GM13977 (cell line): ENCODE data around the gene DPY30.
"Not testable (repeated sequence)": the region's sequence is repeated elsewhere in the genome, so short reads cannot be mapped to it uniquely, and the experiment has no call there.

Source experiments
- DNase-seq: peaks from one replicate; pipeline ENCODE4 v3.0.0; 2012; ENCODE audit warnings: low spot score
- in situ Hi-C: fragments of 300-500 bp; cut with MboI; formaldehyde crosslinking; loops from one replicate; pipeline ENCODE4 v1.12.0; 2022; ENCODE audit warnings: low sequenced_read_pairs, low pct_unique_long_range_greater_than_20kb, mixed read lengths, inconsistent platforms; ENCODE audit not compliant: unreplicated experiment
- TF ChIP-seq, protein P1 (sequence below): IDR thresholded peaks from 2 replicates; pipeline ENCODE4 v1.5.1; 2012; ENCODE audit warnings: mild to moderate bottlenecking, control low read depth; ENCODE audit not compliant: insufficient read depth; ENCODE audit errors: extremely low read depth, missing control alignments

Gene DPY30

DNA sequence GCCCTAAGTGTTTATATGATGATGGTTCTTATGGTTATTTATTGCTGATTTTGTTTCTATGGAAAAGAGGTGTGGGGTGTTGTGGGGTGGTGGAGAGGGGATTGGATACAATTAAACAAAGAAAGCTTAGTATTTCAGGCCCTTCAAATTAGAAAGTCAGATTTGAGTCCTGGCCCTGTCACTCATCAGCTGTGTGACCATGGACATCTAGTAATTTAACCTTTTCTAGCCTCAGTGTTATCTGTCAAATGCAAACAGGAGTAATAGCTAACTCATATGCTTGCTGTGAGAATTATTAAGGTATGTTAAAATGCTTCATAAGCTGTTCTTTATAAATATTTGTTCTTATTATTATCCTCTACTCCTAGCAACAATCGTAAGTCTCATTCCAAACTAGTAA lies 26.7 kb downstream of the DPY30 start:
- no peak for DNase-seq
- in situ Hi-C loops, result no loop called here
- TF ChIP-seq, protein P1, sequence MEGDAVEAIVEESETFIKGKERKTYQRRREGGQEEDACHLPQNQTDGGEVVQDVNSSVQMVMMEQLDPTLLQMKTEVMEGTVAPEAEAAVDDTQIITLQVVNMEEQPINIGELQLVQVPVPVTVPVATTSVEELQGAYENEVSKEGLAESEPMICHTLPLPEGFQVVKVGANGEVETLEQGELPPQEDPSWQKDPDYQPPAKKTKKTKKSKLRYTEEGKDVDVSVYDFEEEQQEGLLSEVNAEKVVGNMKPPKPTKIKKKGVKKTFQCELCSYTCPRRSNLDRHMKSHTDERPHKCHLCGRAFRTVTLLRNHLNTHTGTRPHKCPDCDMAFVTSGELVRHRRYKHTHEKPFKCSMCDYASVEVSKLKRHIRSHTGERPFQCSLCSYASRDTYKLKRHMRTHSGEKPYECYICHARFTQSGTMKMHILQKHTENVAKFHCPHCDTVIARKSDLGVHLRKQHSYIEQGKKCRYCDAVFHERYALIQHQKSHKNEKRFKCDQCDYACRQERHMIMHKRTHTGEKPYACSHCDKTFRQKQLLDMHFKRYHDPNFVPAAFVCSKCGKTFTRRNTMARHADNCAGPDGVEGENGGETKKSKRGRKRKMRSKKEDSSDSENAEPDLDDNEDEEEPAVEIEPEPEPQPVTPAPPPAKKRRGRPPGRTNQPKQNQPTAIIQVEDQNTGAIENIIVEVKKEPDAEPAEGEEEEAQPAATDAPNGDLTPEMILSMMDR, result no peak

DNA sequence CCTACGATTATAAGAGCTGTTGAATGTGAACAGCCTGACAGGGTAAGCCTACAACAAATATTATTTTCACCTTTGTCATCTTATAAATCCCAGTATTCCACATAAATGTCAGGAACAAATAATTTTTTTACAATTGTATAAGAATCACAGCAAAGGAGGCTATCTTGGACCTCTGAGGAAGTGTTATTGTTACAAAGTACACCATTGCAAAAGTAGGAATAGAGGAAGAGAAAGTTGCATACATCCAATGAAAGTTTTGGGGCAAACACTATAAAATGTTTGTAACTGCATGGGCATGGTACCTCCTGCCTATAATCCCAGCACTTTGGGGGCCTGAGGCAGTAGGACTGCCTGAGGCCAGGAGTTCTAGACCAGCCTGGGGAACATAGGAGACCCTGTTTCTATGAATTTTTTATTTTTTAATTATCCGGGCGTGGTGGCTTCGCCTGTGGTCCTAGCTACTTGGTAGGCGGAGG lies 28.1 kb downstream of the DPY30 start:
- DNase-seq, result peak; percentile 29
- in situ Hi-C loops, result no loop called here
- TF ChIP-seq, protein P1, result no peak

DNA sequence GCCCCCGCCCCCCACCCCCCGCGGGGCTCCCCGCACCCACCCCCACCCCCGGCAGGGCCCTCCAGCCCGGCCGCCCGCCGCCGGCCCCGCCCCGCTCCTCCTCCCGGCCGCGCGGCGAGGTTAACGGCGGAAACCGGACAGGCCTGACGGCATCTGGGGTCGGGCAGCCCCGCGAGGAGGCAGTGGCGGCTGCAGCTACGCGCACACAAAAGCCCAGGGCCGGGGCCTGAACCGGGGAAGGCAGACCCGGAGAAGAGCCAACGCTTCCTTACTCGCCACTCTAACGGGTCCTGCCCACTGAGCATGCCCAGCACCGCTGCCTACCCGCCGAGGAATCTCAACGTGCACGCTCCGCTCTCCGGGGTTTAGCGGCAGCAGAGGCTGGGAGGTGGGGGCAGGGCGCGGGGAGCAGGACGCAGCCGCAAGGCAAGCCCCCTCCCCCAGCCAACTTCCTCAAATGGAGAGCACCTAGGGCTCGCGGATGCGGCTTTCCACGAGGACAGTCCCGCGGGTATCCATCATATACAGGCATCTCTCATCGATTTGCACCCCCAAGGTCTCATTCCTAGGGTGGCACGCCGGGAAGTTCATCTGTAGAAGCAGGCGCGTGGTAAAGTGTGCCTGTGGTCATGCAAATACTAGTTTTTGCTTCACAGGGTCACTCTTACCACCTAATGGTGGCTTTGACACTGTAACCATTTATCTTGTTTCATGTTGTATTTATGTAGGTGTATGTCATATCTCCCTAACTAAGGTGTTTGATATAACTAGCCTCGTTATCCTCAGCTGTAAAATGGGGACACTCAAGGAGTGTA lies 28.7 kb downstream of the DPY30 start, which contains the start of gene MEMO1:
MEMO1 (minus strand) TSS at position 339 of the 815 bp plus-strand sequence. CDS start 761 bp downstream, outside the sequence.
- peak; percentile 92 for DNase-seq
- TF ChIP-seq, protein P1, result no peak
- in situ Hi-C loops, result no loop called here

DNA sequence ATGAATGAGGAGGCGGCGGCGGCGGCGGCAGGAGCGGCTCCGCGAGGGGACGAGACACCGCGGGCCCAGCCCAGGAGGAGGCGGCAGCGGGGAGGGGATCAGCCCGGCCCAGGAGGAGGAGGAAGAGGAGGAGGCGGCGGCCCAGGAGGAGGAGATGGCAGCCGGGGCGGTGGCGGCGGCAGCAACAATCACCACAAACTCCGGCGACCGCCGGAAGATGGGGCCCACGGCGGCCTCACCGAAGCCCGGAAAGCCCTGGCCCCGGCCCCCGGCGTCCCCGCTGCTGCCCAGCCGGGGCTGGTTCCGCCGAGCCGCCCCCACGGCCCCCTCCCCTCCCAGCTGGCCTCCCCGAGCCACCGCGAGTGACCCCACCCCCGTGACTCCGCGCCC lies 29.3 kb downstream of the DPY30 start:
- peak; percentile 53 for DNase-seq
- in situ Hi-C loops, result not testable (repeated sequence)

DNA sequence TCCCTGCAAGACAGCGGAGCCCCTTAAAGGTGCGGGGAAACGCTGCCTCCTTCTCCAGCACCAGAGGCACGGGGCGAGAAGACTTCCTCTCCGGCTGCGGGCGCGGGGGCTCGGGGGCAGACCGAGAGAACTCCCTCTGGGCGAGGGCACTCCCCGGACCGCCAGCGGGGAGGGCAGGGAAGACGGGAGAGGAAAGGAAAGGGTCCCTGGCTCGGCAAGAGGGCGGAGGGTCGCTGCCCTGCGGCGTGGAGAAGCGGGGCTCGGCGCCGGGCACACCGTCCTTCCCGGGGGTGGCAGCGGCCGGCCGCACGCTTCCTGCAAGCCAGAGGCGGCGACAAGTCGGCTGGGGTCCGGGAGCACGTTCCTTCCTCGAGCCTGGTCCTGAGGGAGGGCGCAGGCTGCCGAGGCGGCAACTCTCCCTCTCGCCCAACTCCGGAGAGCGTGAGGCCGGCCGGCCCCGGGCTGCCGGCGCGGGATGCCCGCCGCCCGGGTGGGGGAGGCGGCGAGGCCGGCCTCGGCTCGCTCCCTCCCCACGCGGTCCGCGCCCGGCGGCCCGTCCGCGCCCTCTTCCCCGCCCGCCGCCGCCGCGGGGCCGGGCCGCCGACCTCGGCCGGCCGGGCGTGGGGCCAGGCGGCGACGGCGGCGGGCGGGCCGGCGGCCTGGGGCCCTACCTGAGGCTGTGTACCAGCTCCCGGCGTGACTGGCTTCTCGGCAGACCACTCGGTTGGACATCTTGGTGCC lies 29.9 kb downstream of the DPY30 start:
- in situ Hi-C loops, result no loop called here
- peak; percentile 47 for DNase-seq
- TF ChIP-seq, protein P1, result no peak

DNA sequence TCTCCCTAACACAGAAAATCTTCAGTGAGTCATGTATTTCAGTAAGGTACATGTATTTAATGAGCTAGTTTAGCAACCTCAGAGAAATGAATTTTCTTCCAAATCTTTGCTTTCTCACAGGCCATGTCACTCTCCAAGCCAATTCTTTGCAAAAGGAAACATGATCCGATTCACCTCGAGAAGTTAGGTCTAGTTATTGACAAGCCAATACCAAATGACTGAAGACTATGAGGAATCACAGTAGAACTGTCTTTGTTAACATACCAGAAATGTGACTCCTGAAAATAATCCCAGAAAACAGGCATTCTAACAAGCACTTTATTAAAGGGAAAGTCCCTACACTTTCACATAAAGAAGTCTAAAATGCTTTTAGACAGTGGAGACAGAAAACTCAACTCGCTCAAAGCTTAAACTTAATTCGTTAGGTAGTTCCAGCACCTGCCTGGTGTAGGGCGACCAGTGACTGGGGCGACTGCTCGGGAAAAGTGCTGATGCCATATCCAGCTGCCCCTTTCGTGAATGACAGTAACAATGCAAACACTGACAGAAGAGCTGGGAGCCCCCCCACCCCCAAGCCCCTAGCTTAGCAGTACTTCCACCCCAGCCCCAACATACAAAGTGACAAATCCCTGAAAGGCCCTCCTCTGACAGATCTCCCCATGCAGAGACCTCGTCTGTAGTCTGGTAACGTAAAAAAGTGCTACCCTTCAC lies 30.6 kb downstream of the DPY30 start:
- TF ChIP-seq, protein P1, result no peak
- in situ Hi-C loops, result no loop called here
- DNase-seq, result peak; percentile 21
